Activated T-cell treated with anti-CD3 and anti-CD28 coated beads, Interleukin-2, amount 50 U/mL, for 48 hours (primary cell): ENCODE results near the gene SNX19.

Experiments used
- DNase-seq, 2 experiments: peaks; one replicate each; pipeline ENCODE4 v3.0.0-alpha.2; 2020

The SNX19 gene

GRCh38 chr11:130904380-130904779 is 11.9 kb downstream of the SNX19 start:
- DNase-seq, result no peak

- no peak for DNase-seq
These were observed 13.9 kb downstream of the SNX19 start for GRCh38 chr11:130902380-130902779.

GRCh38 chr11:130899106-130899505 is 17.2 kb downstream of the SNX19 start:
- DNase-seq, result no peak

- no peak for DNase-seq
These were observed 18.8 kb downstream of the SNX19 start for GRCh38 chr11:130897262-130898182.

GRCh38 chr11:130894322-130895025 is 21.8 kb downstream of the SNX19 start:
- peak; percentile 64 to 66 for DNase-seq

- DNase-seq, result no peak
These were observed 23.4 kb downstream of the SNX19 start for GRCh38 chr11:130892861-130893260.

GRCh38 chr11:130891326-130891725 is 25.0 kb downstream of the SNX19 start:
- no peak for DNase-seq

- no peak for DNase-seq
These were observed 26.1 kb downstream of the SNX19 start for GRCh38 chr11:130890039-130890745.

GRCh38 chr11:130888790-130889189 is 27.5 kb downstream of the SNX19 start:
- no peak for DNase-seq

- no peak for DNase-seq
These were observed 29.6 kb downstream of the SNX19 start for GRCh38 chr11:130886704-130887103.

GRCh38 chr11:130882138-130882551 is 34.1 kb downstream of the SNX19 start:
- DNase-seq, result no peak

- DNase-seq, result no peak
These were observed 34.7 kb downstream of the SNX19 start for GRCh38 chr11:130881475-130882137.

GRCh38 chr11:130879836-130880235 is 36.4 kb downstream of the SNX19 start:
- DNase-seq, result no peak

GRCh38 chr11:130876931-130877915 is 39.1 kb downstream of the SNX19 start:
- DNase-seq, result no peak

GRCh38 chr11:130876100-130876499 is 40.2 kb downstream of the SNX19 start:
- no peak for DNase-seq

- DNase-seq, result no peak
These were observed 41.2 kb downstream of the SNX19 start for GRCh38 chr11:130874955-130875531.

GRCh38 chr11:130874396-130874795 is 41.9 kb downstream of the SNX19 start:
- no peak for DNase-seq

- no peak for DNase-seq
These were observed 42.5 kb downstream of the SNX19 start for GRCh38 chr11:130873761-130874160.

GRCh38 chr11:130872981-130873380 is 43.3 kb downstream of the SNX19 start:
- no peak for DNase-seq

- no peak for DNase-seq
These were observed 43.8 kb downstream of the SNX19 start for GRCh38 chr11:130872513-130872912.

GRCh38 chr11:130872102-130872501 is 44.2 kb downstream of the SNX19 start:
- DNase-seq, result no peak
